Left renal cortex interstitium (tissue), 4 donors: ENCODE measurements around the gene IGF1R. TPM values are rescaled to one million over a fixed set of nuclear protein-coding genes. Genes with fewer than 3 reads are reported as not detected.
A peak's percentile ranks its signal among the peaks of the same experiment; 100 is the strongest.

Experiments used
- DNase-seq, 4 donors: peaks; one replicate each; pipeline ENCODE4 v3.0.0-alpha.2; 2013; ENCODE audit warnings: low read depth in 4 of 4, low spot score in 2 of 4, missing footprints in 1 of 4
- polyA plus RNA-seq, 4 donors: library from polyadenylated mRNA; unstranded; fragments of 120-200 nt; gene quantifications; one replicate each; pipeline ENCODE4 v1.2.1, GENCODE V29; 2013; ENCODE audit not compliant: insufficient read length in 4 of 4

IGF1R gene
- polyA plus RNA-seq, 4 donors, result 38.3 to 61.2 (median 50.7) TPM

- peak in 3 of 4 donors; percentile 48 to 70 (median 64) for DNase-seq
These were observed 1.1 kb upstream of the IGF1R start for GRCh38 chr15:98647026-98647773.

- DNase-seq, result peak in 2 of 4 donors; percentile 46 to 56
These were observed 524 bp downstream of the IGF1R start for GRCh38 chr15:98648654-98649471.

- DNase-seq, result peak in 1 of 4 donors; percentile 32
These were observed 1.4 kb downstream of the IGF1R start for GRCh38 chr15:98649472-98650416.

- DNase-seq, result peak in 1 of 4 donors; percentile 61
These were observed 2.2 kb downstream of the IGF1R start for GRCh38 chr15:98650417-98651035.

- DNase-seq, result peak in 2 of 4 donors; percentile 46 to 61
These were observed 2.7 kb downstream of the IGF1R start for GRCh38 chr15:98651036-98651481.

- peak in 1 of 4 donors; percentile 40 for DNase-seq
These were observed 3.4 kb downstream of the IGF1R start for GRCh38 chr15:98651581-98652220.

GRCh38 chr15:98653686-98654085 lies 5.3 kb downstream of the IGF1R start:
- no peak for DNase-seq

GRCh38 chr15:98654790-98655360 lies 6.5 kb downstream of the IGF1R start:
- DNase-seq, result no peak

GRCh38 chr15:98655732-98656131 lies 7.4 kb downstream of the IGF1R start:
- no peak for DNase-seq

- no peak for DNase-seq
These were observed 9.4 kb downstream of the IGF1R start for GRCh38 chr15:98657721-98658120.

GRCh38 chr15:98658831-98659699 lies 10.7 kb downstream of the IGF1R start:
- DNase-seq, result no peak

GRCh38 chr15:98660055-98660454 lies 11.7 kb downstream of the IGF1R start:
- DNase-seq, result no peak

- no peak for DNase-seq
These were observed 14.7 kb downstream of the IGF1R start for GRCh38 chr15:98663045-98663444.

- DNase-seq, result no peak
These were observed 15.3 kb downstream of the IGF1R start for GRCh38 chr15:98663606-98664005.

GRCh38 chr15:98666441-98666840 lies 18.1 kb downstream of the IGF1R start:
- DNase-seq, result no peak

GRCh38 chr15:98666841-98667240 lies 18.5 kb downstream of the IGF1R start:
- DNase-seq, result no peak

- no peak for DNase-seq
These were observed 19.3 kb downstream of the IGF1R start for GRCh38 chr15:98667521-98668179.
